Activated naive CD8-positive, alpha-beta T cell treated with anti-CD3 and anti-CD28 coated beads, Interleukin-2, amount 10 ng/mL, durations not matched to agents 7 days and 5 days (primary cell): ENCODE measurements around the gene S100A16. TPM values are rescaled to one million over a fixed set of nuclear protein-coding genes. Genes with fewer than 3 reads are reported as not detected.

Source experiments
- ATAC-seq: fragments of 150-1000 bp; cut with Tn5 transposase; one replicate; pipeline ENCODE4 v1.10.0; 2021; ENCODE audit warnings: low read depth, moderate library complexity
- POLR2A ChIA-PET: fragments of 350-600 bp; sonication (Branson Sonifier 250); formaldehyde crosslinking; loops from one replicate; lab custom pipeline; 2021; ENCODE audit warnings: antibody characterized with exemption; lab: Charles Lee
- DNase-seq: peaks from one replicate; pipeline ENCODE4 v3.0.0; 2021
- H3K27ac Mint-ChIP-seq: one replicate; pipeline ENCODE4 v1.8.0; 2022; ENCODE audit warnings: mild to moderate bottlenecking, mixed read lengths
- H3K27me3 Mint-ChIP-seq: one replicate; pipeline ENCODE4 v1.8.0; 2022; ENCODE audit warnings: mild to moderate bottlenecking, moderate library complexity, mixed read lengths
- H3K36me3 Mint-ChIP-seq: one replicate; pipeline ENCODE4 v1.8.0; 2021; ENCODE audit warnings: mild to moderate bottlenecking, mixed read lengths
- H3K4me1 Mint-ChIP-seq: one replicate; pipeline ENCODE4 v1.8.0; 2021; ENCODE audit warnings: mixed read lengths
- H3K4me3 Mint-ChIP-seq: one replicate; pipeline ENCODE4 v1.8.0; 2022; ENCODE audit warnings: mild to moderate bottlenecking, moderate library complexity, mixed read lengths
- H3K9me3 Mint-ChIP-seq: one replicate; pipeline ENCODE4 v1.8.0; 2021; ENCODE audit warnings: mixed read lengths
- total RNA-seq, 2 experiments: library from RNA; stranded (reverse); gene quantifications; one replicate each; pipeline ENCODE4 v1.2.3, GENCODE V29; 2021

Gene S100A16
- total RNA-seq, 2 experiments from 2014 or later = not detected

DNA sequence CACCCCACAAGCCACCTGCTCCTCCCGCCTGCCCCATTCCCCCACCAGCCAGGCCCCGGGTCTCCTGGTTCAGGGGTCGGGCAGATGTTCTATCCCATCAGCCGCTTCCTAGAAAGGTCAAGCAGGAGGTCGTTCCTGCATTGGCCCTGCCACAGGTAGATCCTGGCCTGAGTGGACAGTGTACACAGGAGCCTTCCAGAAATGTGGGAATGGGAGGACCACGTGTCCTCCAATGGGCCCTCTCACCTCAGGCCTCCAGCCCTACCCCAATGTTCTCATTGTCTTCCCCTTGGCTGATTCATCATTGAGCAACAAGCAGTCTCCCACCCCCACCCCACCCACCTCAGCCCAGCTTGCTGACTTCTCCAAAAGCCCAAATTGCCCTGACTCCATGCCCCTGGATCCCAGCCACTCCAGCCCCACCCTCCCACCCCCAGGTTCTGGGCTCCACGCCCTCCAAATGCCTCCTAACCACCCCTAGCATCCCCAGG lies 2.1 kb downstream of the S100A16 start:
- Mint-ChIP-seq H3K4me1 (no peaks in the 10 kb centered on the region), H3K4me3 (no peak overlapping the region), H3K9me3 (no peaks in the 10 kb centered on the region), H3K27ac (no peak overlapping the region), H3K27me3 (peaks cover 4% of the 10 kb centered on the region), H3K36me3 (no peaks in the 10 kb centered on the region)
- ATAC-seq (no peak), DNase-seq (no peak)
- POLR2A ChIA-PET = no interaction called here

- Mint-ChIP-seq H3K36me3 (no peaks in the 10 kb centered on the region), H3K4me3 (no peak overlapping the region), H3K4me1 (no peaks in the 10 kb centered on the region), H3K27ac (no peak overlapping the region), H3K9me3 (no peaks in the 10 kb centered on the region), H3K27me3 (peaks cover 4% of the 10 kb centered on the region)
- DNase-seq (no peak), ATAC-seq (no peak)
- POLR2A ChIA-PET = no interaction called here
Observed at GRCh38 chr1:153610334-153610733, 2.6 kb downstream of the S100A16 start.

DNA sequence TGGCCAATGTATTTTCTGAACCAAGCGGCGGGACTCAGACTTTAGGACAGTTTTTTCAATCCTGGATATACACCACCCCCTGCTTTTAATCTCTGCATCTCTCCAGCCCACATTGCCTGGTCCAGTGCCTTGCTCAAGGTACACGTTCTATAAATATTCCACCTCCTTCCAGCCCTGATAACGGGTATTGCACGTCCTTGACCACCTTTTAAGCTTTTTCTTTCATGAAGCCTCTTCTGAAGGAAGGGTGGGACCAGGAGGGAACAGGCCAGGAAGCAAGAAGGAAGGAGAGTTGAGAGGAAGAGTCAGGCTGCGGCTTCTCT lies 3.4 kb downstream of the S100A16 start:
- Mint-ChIP-seq H3K36me3 (no peaks in the 10 kb centered on the region), H3K4me3 (no peak overlapping the region), H3K4me1 (no peaks in the 10 kb centered on the region), H3K9me3 (no peaks in the 10 kb centered on the region), H3K27ac (peak overlapping the region; percentile 20), H3K27me3 (peaks cover 4% of the 10 kb centered on the region)
- POLR2A ChIA-PET = no interaction called here
- DNase-seq (no peak), ATAC-seq (no peak)

- H3K27me3 Mint-ChIP-seq = peaks cover 4% of the 10 kb centered on the region
- H3K4me1 Mint-ChIP-seq = no peaks in the 10 kb centered on the region
- ATAC-seq = no peak
- H3K36me3 Mint-ChIP-seq = no peaks in the 10 kb centered on the region
- no peaks in the 10 kb centered on the region for H3K9me3 Mint-ChIP-seq
- POLR2A ChIA-PET = interaction anchor here (0.6 kb wide), 1 partner anchor 39 kb away, joined by 4 read pairs; no protein-coding TSS in a partner anchor
- DNase-seq = no peak
- H3K27ac Mint-ChIP-seq = no peak overlapping the region
- H3K4me3 Mint-ChIP-seq = no peak overlapping the region
Observed at GRCh38 chr1:153608742-153609584, 4.0 kb downstream of the S100A16 start.

DNA sequence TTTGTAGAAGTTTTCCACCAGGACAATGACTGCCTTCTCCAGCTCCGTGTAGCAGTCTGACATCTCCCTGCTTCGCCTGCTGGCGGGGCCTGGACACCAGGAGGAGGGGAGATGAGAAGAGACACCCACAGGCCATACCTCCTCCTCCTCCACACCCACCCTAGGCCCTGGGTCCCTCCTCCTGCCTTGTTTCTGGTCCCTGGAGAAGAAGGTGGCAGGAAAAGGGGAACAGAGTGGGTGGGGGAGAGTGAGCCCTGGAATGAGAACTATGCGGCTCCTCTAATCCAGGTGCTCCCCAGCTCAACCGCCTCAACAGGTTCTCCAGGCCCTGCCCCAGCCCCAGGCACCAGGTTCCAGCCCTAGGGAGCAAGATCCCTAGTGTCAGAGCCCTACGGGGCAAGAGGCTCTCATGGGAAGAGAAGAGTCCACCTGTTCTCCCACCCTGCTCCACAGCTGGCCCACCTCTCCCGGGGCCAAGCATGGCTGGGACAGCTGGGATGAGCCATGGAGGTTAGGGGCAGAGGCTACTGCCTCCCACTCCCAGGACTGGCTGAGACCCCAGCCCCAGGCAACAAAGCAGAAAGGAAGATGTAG lies 4.8 kb downstream of the S100A16 start:
- ATAC-seq = no peak
- no peak for DNase-seq
- Mint-ChIP-seq H3K4me3 (no peak overlapping the region), H3K27ac (no peak overlapping the region), H3K9me3 (no peaks in the 10 kb centered on the region), H3K36me3 (no peaks in the 10 kb centered on the region), H3K4me1 (no peaks in the 10 kb centered on the region), H3K27me3 (peaks cover 4% of the 10 kb centered on the region)
- POLR2A ChIA-PET = interaction anchor here (0.7 kb wide), 1 partner anchor 25 kb away, joined by 3 read pairs; the partner anchor contains the start of gene CHTOP

GRCh38 chr1:153607381-153607780 lies 5.6 kb downstream of the S100A16 start:
- Mint-ChIP-seq H3K27me3 (peaks cover 4% of the 10 kb centered on the region), H3K27ac (no peak overlapping the region), H3K9me3 (no peaks in the 10 kb centered on the region), H3K36me3 (no peaks in the 10 kb centered on the region), H3K4me1 (peaks cover 5% of the 10 kb centered on the region), H3K4me3 (no peak overlapping the region)
- no peak for ATAC-seq
- POLR2A ChIA-PET = interaction anchor here (0.7 kb wide), 1 partner anchor 26 kb away, joined by 3 read pairs; the partner anchor contains the start of gene CHTOP
- DNase-seq = no peak

- Mint-ChIP-seq H3K27me3 (no peaks in the 10 kb centered on the region), H3K4me1 (peaks cover 9% of the 10 kb centered on the region), H3K36me3 (no peaks in the 10 kb centered on the region), H3K9me3 (no peaks in the 10 kb centered on the region), H3K4me3 (no peak overlapping the region), H3K27ac (no peak overlapping the region)
- DNase-seq (no peak), ATAC-seq (no peak)
- POLR2A ChIA-PET = no interaction called here
Observed at GRCh38 chr1:153606194-153606593, 6.7 kb downstream of the S100A16 start.

GRCh38 chr1:153602749-153603148 lies 10.2 kb downstream of the S100A16 start:
- Mint-ChIP-seq H3K36me3 (no peaks in the 10 kb centered on the region), H3K4me1 (peaks cover 18% of the 10 kb centered on the region), H3K27me3 (no peaks in the 10 kb centered on the region), H3K9me3 (no peaks in the 10 kb centered on the region), H3K4me3 (no peak overlapping the region), H3K27ac (no peak overlapping the region)
- POLR2A ChIA-PET = interaction anchor here (1.3 kb wide), 1 partner anchor 31 kb away, joined by 4 read pairs; the partner anchor contains the start of gene CHTOP
- ATAC-seq (no peak), DNase-seq (no peak)

DNA sequence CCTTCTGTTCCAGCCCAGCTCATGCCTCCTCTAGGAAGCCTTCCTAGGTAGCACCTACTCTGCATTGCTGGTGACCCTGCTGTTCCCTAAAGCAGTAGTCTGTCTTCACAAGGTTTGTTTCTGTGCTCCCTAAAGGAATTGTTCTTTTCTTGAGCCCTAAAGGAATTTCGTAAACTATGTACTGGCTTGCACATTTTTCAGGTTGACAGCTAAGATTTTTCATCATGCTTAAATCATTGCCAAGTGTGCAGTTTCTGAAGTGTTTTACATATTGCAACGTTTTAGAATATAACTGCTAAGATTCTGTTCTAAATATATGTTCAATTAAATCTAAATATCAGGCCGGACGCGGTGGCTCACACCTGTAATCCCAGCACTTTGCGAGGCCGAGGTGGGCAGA lies 13.1 kb downstream of the S100A16 start:
- Mint-ChIP-seq H3K27me3 (no peaks in the 10 kb centered on the region), H3K4me1 (peaks cover 20% of the 10 kb centered on the region), H3K4me3 (no peak overlapping the region), H3K9me3 (no peaks in the 10 kb centered on the region), H3K27ac (no peak overlapping the region), H3K36me3 (no peaks in the 10 kb centered on the region)
- ATAC-seq (no peak), DNase-seq (no peak)
- POLR2A ChIA-PET = interaction anchor here (1.5 to 2.6 kb wide), 2 partner anchors 9 to 35 kb away, joined by 5 to 14 read pairs; partner anchors contain the start of gene CHTOP

- H3K27me3 Mint-ChIP-seq = no peaks in the 10 kb centered on the region
- POLR2A ChIA-PET = interaction anchor here (0.8 to 2.6 kb wide), 4 partner anchors 8 to 36 kb away, joined by 3 to 14 read pairs (median 4); partner anchors contain the start of genes CHTOP and S100A13
- ATAC-seq = peak; percentile 98
- H3K36me3 Mint-ChIP-seq = no peaks in the 10 kb centered on the region
- H3K4me3 Mint-ChIP-seq = peak overlapping the region; percentile 42
- no peaks in the 10 kb centered on the region for H3K9me3 Mint-ChIP-seq
- DNase-seq = peak; percentile 53
- H3K4me1 Mint-ChIP-seq = peaks cover 20% of the 10 kb centered on the region
- peak overlapping the region; percentile 88 for H3K27ac Mint-ChIP-seq
Observed at GRCh38 chr1:153598309-153599172, 14.4 kb downstream of the S100A16 start.

GRCh38 chr1:153597206-153597605 lies 15.7 kb downstream of the S100A16 start:
- POLR2A ChIA-PET = interaction anchor here (2.6 kb wide), 1 partner anchor 37 kb away, joined by 14 read pairs; the partner anchor contains the start of gene CHTOP
- H3K4me3 Mint-ChIP-seq = no peak overlapping the region
- no peaks in the 10 kb centered on the region for H3K36me3 Mint-ChIP-seq
- no peak for DNase-seq
- H3K27ac Mint-ChIP-seq = no peak overlapping the region
- H3K27me3 Mint-ChIP-seq = no peaks in the 10 kb centered on the region
- no peaks in the 10 kb centered on the region for H3K9me3 Mint-ChIP-seq
- no peak for ATAC-seq
- H3K4me1 Mint-ChIP-seq = peaks cover 13% of the 10 kb centered on the region

GRCh38 chr1:153592748-153593147 lies 20.2 kb downstream of the S100A16 start:
- POLR2A ChIA-PET = no interaction called here
- Mint-ChIP-seq H3K36me3 (no peaks in the 10 kb centered on the region), H3K9me3 (no peaks in the 10 kb centered on the region), H3K27me3 (peaks cover 9% of the 10 kb centered on the region), H3K27ac (no peak overlapping the region), H3K4me1 (peaks cover 1% of the 10 kb centered on the region), H3K4me3 (no peak overlapping the region)
- DNase-seq (no peak), ATAC-seq (no peak)

DNA sequence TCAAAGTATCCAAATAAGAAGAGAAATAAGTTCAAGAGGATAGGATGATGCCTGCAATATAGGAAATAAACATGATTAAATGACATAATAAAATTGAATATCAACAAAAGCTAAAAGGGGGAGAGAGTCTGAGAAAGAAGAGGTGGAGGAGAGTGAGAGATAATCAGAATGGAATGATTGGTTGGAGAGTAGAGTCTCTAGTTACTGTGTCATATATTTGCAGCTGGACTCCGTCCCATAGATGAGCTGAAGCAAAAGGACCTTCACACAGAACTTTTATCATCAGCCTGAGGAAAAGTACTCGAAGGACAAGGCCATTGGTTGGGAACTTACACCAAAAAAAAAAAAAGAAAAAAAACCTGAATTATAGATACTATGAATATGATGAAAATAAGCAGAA lies 24.5 kb downstream of the S100A16 start:
- H3K27ac Mint-ChIP-seq = no peak overlapping the region
- peaks cover 23% of the 10 kb centered on the region for H3K27me3 Mint-ChIP-seq
- no peak for DNase-seq
- no peaks in the 10 kb centered on the region for H3K9me3 Mint-ChIP-seq
- no peak for ATAC-seq
- no peaks in the 10 kb centered on the region for H3K36me3 Mint-ChIP-seq
- no peak overlapping the region for H3K4me3 Mint-ChIP-seq
- no peaks in the 10 kb centered on the region for H3K4me1 Mint-ChIP-seq
- POLR2A ChIA-PET = no interaction called here
